Ovary (tissue), 9 donors: ENCODE results near the gene AMMECR1. TPM values are rescaled to one million over a fixed set of nuclear protein-coding genes. Genes with fewer than 3 reads are reported as not detected.

ENCODE experiments used
- DNase-seq, 5 donors: peaks; one replicate each; pipeline ENCODE4 v3.0.0-alpha.2; 2019 to 2020
- H3K27ac ChIP-seq, 2 donors: fragments of 200-600 bp; one replicate each; pipeline versions ENCODE4 v1.5.1 to v1.8.0; 2019 to 2022
- H3K27me3 ChIP-seq: fragments of 200-600 bp; one replicate; pipeline ENCODE4 v1.8.0; 2022
- H3K36me3 ChIP-seq: fragments of 200-600 bp; sonication (generic); one replicate; pipeline ENCODE4 v1.5.1; 2019
- H3K4me1 ChIP-seq: one replicate; pipeline ENCODE4 v1.8.1; 2013; ENCODE audit warnings: mild to moderate bottlenecking, moderate library complexity; ENCODE audit not compliant: insufficient read depth
- H3K4me3 ChIP-seq: fragments of 200-600 bp; sonication (generic); one replicate; pipeline ENCODE4 v1.5.1; 2017
- H3K9me3 ChIP-seq, 2 donors: fragments of 200-600 bp in 1 of 2; sonication (generic) in 1 of 2; one replicate each; pipeline versions ENCODE4 v1.5.1 to v1.8.1; 2013 to 2019; ENCODE audit warnings: mild to moderate bottlenecking in 1 of 2, moderate library complexity in 1 of 2
- CTCF ChIP-seq, 3 donors: fragments of 450-650 bp in 2 of 3; fragments of 200-600 bp in 1 of 3; IDR thresholded peaks; one replicate each; pipeline versions ENCODE4 v1.5.1 to v1.8.0; 2016 to 2022; ENCODE audit warnings: antibody characterized with exemption in 3 of 3, mild to moderate bottlenecking in 1 of 3
- EP300 ChIP-seq: sonication (generic); formaldehyde crosslinking; IDR thresholded peaks from one replicate; pipeline ENCODE4 v1.6.1; 2017; ENCODE audit warnings: antibody characterized with exemption
- POLR2A ChIP-seq: fragments of 450-650 bp; IDR thresholded peaks from one replicate; pipeline ENCODE4 v1.6.1; 2017; ENCODE audit warnings: antibody characterized with exemption, mild to moderate bottlenecking, moderate library complexity
- WGBS, 3 donors: extraction: QIAGEN DNeasy Blood & Tissue Kit in 1 of 3; methylation state at CpG; one replicate each; pipeline versions ENCODE4 v1.1.5 to v1.1.7; 2013 to 2017; 5-methylcytosine and 5-hydroxymethylcytosine counted together
- intact Hi-C, 4 donors: fragments of 100-400 bp; cut with DNase I; formaldehyde crosslinking; loops; one replicate each; pipeline versions ENCODE4 v1.11.0 to v1.15.1; 2022 to 2023
- polyA plus RNA-seq, 2 donors: library from polyadenylated mRNA; stranded (reverse); fragments of 200-250 nt in 1 of 2; fragments of 350-450 nt in 1 of 2; fragmentation: Illumina TruSeq in 1 of 2; extraction: RNeasy Lipid Tissue Mini Kit (QIAGEN cat#74804) in 1 of 2; gene quantifications; one replicate each; pipeline ENCODE4 v1.2.3, GENCODE V29; 2013 to 2014
- total RNA-seq, 7 donors: library from RNA; depleted of rRNA in 2 of 7; stranded (reverse); fragments of >200 nt in 2 of 7; fragmentation: NEBNext Ultra II Directional in 3 of 7; extraction: Animal tissue kit (Norgen Biotek cat#: 25700) in 3 of 7; gene quantifications; one replicate each; pipeline versions ENCODE4 v1.1.0 to v1.2.4, GENCODE V29; 2016 to 2023
- donor health status: DM: no; HTN: no; CAD: no; lungs with moderate emphysema.
- donor health status: DM: no; HTN: no; CAD: no.
- donor health status: Bipolar disorder and iron deficiency.
- donor health status: DM: yes; HTN: yes; CAD: no.
- donor health status: DM: no; HTN: no; CAD: no.
- donor health status: DM: yes; HTN: yes; CAD: no.

The AMMECR1 gene
- total and polyA plus RNA-seq, 9 donors, result 3.9 to 19.2 (median 12.3) TPM

GRCh38 chrX:110173192-110174175 is 144.4 kb downstream of the AMMECR1 start:
- 46 to 57% (median 55%) methylated on average over 19 of the region's 19 CpGs for WGBS, 3 donors
- Histone ChIP-seq H3K4me1 (peaks cover 12% of the 10 kb centered on the region), H3K27me3 (no peaks in the 10 kb centered on the region), H3K36me3 (no peaks in the 10 kb centered on the region), H3K27ac (peak overlapping the region in 1 of 2 donors; percentile 53), H3K4me3 (no peak overlapping the region), H3K9me3 (no peaks in the 10 kb centered on the region)
- intact Hi-C loops, result loop anchor here in 2 of 4 donors (5.0 to 10.0 kb wide), 2 partner anchors 141 to 144 kb away; partner anchors contain the start of gene AMMECR1 (in 2 of the 2)
- TF ChIP-seq POLR2A (no peak), EP300 (no peak), CTCF (IDR thresholded peaks at IDR 0.05) (no peak)
- peak in 3 of 5 donors; percentile 31 to 60 (median 58) for DNase-seq

- H3K4me1 ChIP-seq, result peaks cover 12% of the 10 kb centered on the region
- no peaks in the 10 kb centered on the region for H3K9me3 ChIP-seq
- WGBS, 3 donors, result 90 to 93% (median 92%) methylated on average over 10 of the region's 10 CpGs
- peak overlapping the region in 1 of 2 donors; percentile 53 for H3K27ac ChIP-seq
- intact Hi-C loops, result loop anchor here in 2 of 4 donors (5.0 to 10.0 kb wide), 2 partner anchors 143 to 145 kb away; partner anchors contain the start of gene AMMECR1 (in 2 of the 2)
- no peaks in the 10 kb centered on the region for H3K27me3 ChIP-seq
- TF ChIP-seq POLR2A (no peak), CTCF (IDR thresholded peaks at IDR 0.05) (no peak), EP300 (no peak)
- H3K36me3 ChIP-seq, result no peaks in the 10 kb centered on the region
- no peak overlapping the region for H3K4me3 ChIP-seq
- no peak for DNase-seq
These were observed 145.7 kb downstream of the AMMECR1 start for GRCh38 chrX:110172215-110172614.

DNA sequence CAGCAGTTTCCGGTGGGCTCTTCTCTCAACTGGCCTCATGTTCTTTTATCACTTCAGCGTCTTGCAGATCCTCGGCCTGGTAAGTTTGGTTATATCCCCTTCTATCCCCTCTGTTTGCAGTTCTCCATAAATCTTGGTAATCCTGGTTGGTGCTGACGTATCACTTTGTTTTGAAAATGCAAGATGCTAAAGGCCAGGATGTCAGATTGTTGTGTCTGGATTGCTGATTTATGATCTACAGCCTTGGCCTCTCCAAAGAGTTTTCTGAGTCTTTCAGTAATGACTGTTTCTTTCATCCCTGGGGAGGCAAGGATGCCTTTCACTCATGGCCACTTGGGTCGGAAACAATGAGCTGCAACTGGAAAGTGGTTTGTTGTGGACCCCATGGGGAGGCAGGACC is 146.4 kb downstream of the AMMECR1 start:
- no peak for TF ChIP-seq EP300
- no peak for TF ChIP-seq POLR2A
- no peak for TF ChIP-seq CTCF (IDR thresholded peaks at IDR 0.05)
- no peak for DNase-seq
- intact Hi-C loops, result loop anchor here in 2 of 4 donors (5.0 to 10.0 kb wide), 2 partner anchors 143 to 146 kb away; partner anchors contain the start of gene AMMECR1 (in 2 of the 2)
- 42 to 54% (median 42%) methylated on average over 5 of the region's 5 CpGs for whole genome bisulfite sequencing, 3 donors
- Histone ChIP-seq H3K9me3 (no peaks in the 10 kb centered on the region), H3K4me3 (no peak overlapping the region), H3K27me3 (no peaks in the 10 kb centered on the region), H3K4me1 (peaks cover 12% of the 10 kb centered on the region), H3K27ac (peak overlapping the region in 1 of 2 donors; percentile 49), H3K36me3 (no peaks in the 10 kb centered on the region)

DNA sequence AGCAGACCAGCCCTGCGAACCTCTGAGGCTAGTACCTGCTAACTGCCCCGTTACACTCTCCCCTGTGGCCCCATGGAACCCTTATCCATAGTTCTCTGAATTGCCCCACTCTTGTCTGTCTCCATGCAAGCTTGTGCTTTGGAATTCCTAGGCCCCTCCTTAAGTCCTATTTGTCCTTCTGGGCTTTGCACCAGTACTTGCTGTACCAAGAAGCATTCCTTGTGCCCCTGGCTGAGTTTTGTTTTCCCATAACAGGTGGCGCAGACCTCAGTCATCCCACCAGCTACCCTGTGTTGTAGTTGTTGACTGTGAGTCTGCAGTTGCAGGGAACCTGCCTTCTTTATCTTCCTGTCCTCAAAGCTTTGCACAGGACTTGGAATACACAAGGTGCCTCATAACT is 147.9 kb downstream of the AMMECR1 start:
- Histone ChIP-seq H3K27ac (no peak overlapping the region), H3K9me3 (no peaks in the 10 kb centered on the region), H3K4me1 (peaks cover 12% of the 10 kb centered on the region), H3K4me3 (no peak overlapping the region), H3K36me3 (no peaks in the 10 kb centered on the region), H3K27me3 (no peaks in the 10 kb centered on the region)
- no peak for TF ChIP-seq CTCF (IDR thresholded peaks at IDR 0.05)
- no peak for TF ChIP-seq EP300
- no peak for TF ChIP-seq POLR2A
- no peak for DNase-seq
- intact Hi-C loops, result loop anchor here in 2 of 4 donors (5.0 to 10.0 kb wide), 2 partner anchors 145 to 147 kb away; partner anchors contain the start of gene AMMECR1 (in 2 of the 2)
- 82 to 91% (median 85%) methylated on average over 3 of the region's 3 CpGs for WGBS, 3 donors
